ENCODE results near the gene TBL1X. TPM values are rescaled to one million over a fixed set of nuclear protein-coding genes. Genes with fewer than 3 reads are reported as not detected.

TBL1X gene
- total RNA-seq, 1 experiment from 2014 or later, result 14.6 TPM

DNA sequence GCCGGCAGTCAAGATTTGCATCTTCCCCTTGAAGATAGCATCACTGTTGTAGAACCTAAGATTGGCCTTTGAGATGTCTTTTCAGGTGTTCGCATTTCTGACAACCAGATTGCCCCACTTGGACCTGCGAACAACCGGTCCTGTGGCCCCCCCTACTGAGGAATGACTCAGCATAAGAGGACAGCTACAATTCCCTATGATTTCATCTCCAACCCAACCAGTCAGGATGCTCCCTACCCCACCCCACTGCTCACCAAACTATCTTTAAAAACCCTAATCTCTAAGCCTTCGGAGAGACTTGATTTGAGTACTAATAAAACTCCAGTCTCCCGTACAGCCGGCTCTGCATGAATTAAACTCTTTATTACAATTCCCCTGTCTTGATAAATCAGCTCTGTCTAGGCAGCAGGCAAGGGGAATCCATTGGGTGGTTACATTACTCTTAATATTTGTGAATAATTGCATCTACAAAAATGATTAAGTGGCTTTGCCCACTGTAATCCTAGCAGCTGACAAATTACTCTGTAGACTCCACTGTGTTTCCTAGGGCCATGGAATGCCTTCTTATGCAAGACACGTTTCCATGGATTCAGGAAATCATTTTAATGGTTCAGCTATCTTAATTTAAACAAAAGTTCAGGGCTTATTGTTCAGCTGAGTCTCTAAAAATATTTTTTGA lies 205.4 kb downstream of the TBL1X start:
- in situ Hi-C loops (cut with HindIII; ENCODE audit: low pct_unique_long_range_greater_than_20kb, low sequenced_read_pairs), result no loop called here
- Histone ChIP-seq H3K27ac (ENCODE audit: low read length) (no peak overlapping the region), H3K4me1 (ENCODE audit: control insufficient read depth, insufficient read depth, low read length) (no peaks in the 10 kb centered on the region), H3K9me3 (ENCODE audit: control insufficient read depth, insufficient read depth, low read depth, low read length) (no peaks in the 10 kb centered on the region), H3K4me3 (ENCODE audit: low read depth in 2 of 2, low read length in 2 of 2) (no peak overlapping the region), H3K36me3 (ENCODE audit: control insufficient read depth, insufficient read depth, low read length) (no peaks in the 10 kb centered on the region), H3K27me3 (ENCODE audit: control insufficient read depth, insufficient read depth, low read length) (no peaks in the 10 kb centered on the region)
- ChIA-PET POLR2A (no interaction called here), CTCF (no interaction called here)
- no peak for DNase-seq (ENCODE audit: low read depth, low spot score)
- TF ChIP-seq POLR2AphosphoS5 (IDR thresholded peaks at IDR 0.05; ENCODE audit: low read depth, low read length), result no peak
- no peak for TF ChIP-seq SIN3A (IDR thresholded peaks at IDR 0.05; ENCODE audit: borderline replicate concordance, insufficient read depth, low read depth, low read length)
- TF ChIP-seq, protein P1, sequence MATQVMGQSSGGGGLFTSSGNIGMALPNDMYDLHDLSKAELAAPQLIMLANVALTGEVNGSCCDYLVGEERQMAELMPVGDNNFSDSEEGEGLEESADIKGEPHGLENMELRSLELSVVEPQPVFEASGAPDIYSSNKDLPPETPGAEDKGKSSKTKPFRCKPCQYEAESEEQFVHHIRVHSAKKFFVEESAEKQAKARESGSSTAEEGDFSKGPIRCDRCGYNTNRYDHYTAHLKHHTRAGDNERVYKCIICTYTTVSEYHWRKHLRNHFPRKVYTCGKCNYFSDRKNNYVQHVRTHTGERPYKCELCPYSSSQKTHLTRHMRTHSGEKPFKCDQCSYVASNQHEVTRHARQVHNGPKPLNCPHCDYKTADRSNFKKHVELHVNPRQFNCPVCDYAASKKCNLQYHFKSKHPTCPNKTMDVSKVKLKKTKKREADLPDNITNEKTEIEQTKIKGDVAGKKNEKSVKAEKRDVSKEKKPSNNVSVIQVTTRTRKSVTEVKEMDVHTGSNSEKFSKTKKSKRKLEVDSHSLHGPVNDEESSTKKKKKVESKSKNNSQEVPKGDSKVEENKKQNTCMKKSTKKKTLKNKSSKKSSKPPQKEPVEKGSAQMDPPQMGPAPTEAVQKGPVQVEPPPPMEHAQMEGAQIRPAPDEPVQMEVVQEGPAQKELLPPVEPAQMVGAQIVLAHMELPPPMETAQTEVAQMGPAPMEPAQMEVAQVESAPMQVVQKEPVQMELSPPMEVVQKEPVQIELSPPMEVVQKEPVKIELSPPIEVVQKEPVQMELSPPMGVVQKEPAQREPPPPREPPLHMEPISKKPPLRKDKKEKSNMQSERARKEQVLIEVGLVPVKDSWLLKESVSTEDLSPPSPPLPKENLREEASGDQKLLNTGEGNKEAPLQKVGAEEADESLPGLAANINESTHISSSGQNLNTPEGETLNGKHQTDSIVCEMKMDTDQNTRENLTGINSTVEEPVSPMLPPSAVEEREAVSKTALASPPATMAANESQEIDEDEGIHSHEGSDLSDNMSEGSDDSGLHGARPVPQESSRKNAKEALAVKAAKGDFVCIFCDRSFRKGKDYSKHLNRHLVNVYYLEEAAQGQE (IDR thresholded peaks at IDR 0.05; ENCODE audit: insufficient read depth in 1 of 2, low read depth in 2 of 2, low read length in 1 of 2), result no peak
- TF ChIP-seq TCF7L2 (IDR thresholded peaks at IDR 0.05; ENCODE audit: low read depth, low read length), result no peak
- TF ChIP-seq, protein P2, sequence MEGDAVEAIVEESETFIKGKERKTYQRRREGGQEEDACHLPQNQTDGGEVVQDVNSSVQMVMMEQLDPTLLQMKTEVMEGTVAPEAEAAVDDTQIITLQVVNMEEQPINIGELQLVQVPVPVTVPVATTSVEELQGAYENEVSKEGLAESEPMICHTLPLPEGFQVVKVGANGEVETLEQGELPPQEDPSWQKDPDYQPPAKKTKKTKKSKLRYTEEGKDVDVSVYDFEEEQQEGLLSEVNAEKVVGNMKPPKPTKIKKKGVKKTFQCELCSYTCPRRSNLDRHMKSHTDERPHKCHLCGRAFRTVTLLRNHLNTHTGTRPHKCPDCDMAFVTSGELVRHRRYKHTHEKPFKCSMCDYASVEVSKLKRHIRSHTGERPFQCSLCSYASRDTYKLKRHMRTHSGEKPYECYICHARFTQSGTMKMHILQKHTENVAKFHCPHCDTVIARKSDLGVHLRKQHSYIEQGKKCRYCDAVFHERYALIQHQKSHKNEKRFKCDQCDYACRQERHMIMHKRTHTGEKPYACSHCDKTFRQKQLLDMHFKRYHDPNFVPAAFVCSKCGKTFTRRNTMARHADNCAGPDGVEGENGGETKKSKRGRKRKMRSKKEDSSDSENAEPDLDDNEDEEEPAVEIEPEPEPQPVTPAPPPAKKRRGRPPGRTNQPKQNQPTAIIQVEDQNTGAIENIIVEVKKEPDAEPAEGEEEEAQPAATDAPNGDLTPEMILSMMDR (IDR thresholded peaks at IDR 0.05), result no peak
- BruUV-seq (replicated peaks), result no TSS peak
- no peak for ATAC-seq
- intact Hi-C loops (cut with micrococcal nuclease; ENCODE audit: unreplicated experiment), result no loop called here

DNA sequence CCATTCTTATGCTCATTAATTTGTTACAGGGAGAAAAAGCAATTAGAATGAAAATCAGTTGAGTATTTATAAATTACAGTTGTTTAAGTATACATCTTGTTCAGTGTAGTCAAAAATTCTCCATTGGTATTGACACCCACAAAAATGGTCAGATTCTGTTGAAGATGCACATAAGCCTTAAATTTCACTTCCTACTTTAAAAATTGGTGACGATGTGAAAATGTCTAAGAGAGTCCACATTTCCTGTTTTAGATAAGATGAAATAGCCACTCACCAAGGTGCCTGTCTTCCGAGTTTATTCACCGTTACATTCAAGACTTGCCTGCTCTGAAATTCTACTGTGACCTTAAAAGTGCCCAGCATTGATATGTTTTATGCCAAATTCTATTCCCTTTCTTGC lies 207.1 kb downstream of the TBL1X start:
- Histone ChIP-seq H3K9me3 (ENCODE audit: control insufficient read depth, insufficient read depth, low read depth, low read length) (no peaks in the 10 kb centered on the region), H3K27ac (ENCODE audit: low read length) (no peak overlapping the region), H3K27me3 (ENCODE audit: control insufficient read depth, insufficient read depth, low read length) (no peaks in the 10 kb centered on the region), H3K36me3 (ENCODE audit: control insufficient read depth, insufficient read depth, low read length) (no peaks in the 10 kb centered on the region), H3K4me1 (ENCODE audit: control insufficient read depth, insufficient read depth, low read length) (no peaks in the 10 kb centered on the region), H3K4me3 (ENCODE audit: low read depth in 2 of 2, low read length in 2 of 2) (no peak overlapping the region)
- in situ Hi-C loops (cut with HindIII; ENCODE audit: low pct_unique_long_range_greater_than_20kb, low sequenced_read_pairs) (no loop called here), intact Hi-C loops (cut with micrococcal nuclease; ENCODE audit: unreplicated experiment) (no loop called here)
- CTCF ChIA-PET, result no interaction called here
- TF ChIP-seq TCF7L2 (IDR thresholded peaks at IDR 0.05; ENCODE audit: low read depth, low read length), result no peak
- TF ChIP-seq POLR2AphosphoS5 (IDR thresholded peaks at IDR 0.05; ENCODE audit: low read depth, low read length), result no peak
- TF ChIP-seq, protein P2 (IDR thresholded peaks at IDR 0.05), result no peak
- no peak for TF ChIP-seq SIN3A (IDR thresholded peaks at IDR 0.05; ENCODE audit: borderline replicate concordance, insufficient read depth, low read depth, low read length)
- TF ChIP-seq, protein P1 (IDR thresholded peaks at IDR 0.05; ENCODE audit: insufficient read depth in 1 of 2, low read depth in 2 of 2, low read length in 1 of 2), result no peak
- no peak for ATAC-seq
- no peak for DNase-seq (ENCODE audit: low read depth, low spot score)
- POLR2A ChIA-PET, result no interaction called here
- BruUV-seq (replicated peaks), result no TSS peak
